OCI-LY1 (cell line): Measurements from ENCODE around the gene RPL38.

ENCODE experiments used
- H2AFZ ChIP-seq: fragments of 200-600 bp; sonication (generic), shearing (Covaris generic); 2 replicates; pipeline ENCODE4 v1.6.0; 2014; ENCODE audit warnings: antibody characterized with exemption, mild to moderate bottlenecking, low read length
- H3F3A ChIP-seq: fragments of 200-600 bp; sonication (generic), shearing (Covaris generic); 2 replicates; pipeline ENCODE4 v1.6.0; 2014; ENCODE audit warnings: mild to moderate bottlenecking, antibody characterized with exemption, low read length, moderate library complexity; ENCODE audit not compliant: insufficient read depth
- H3K27ac ChIP-seq: fragments of 200-600 bp; sonication (generic); 2 replicates; pipeline ENCODE4 v1.5.1; 2014; ENCODE audit warnings: low read length, mixed run types, mild to moderate bottlenecking, low read depth; ENCODE audit not compliant: poor library complexity, severe bottlenecking
- H3K27me3 ChIP-seq: fragments of 200-600 bp; sonication (generic); 2 replicates; pipeline ENCODE4 v1.6.0; 2014; ENCODE audit warnings: antibody characterized with exemption, mild to moderate bottlenecking, low read length, moderate library complexity; ENCODE audit not compliant: insufficient read depth
- H3K36me3 ChIP-seq: fragments of 200-600 bp; sonication (generic); 2 replicates; pipeline ENCODE4 v1.6.1; 2014; ENCODE audit warnings: mild to moderate bottlenecking, antibody characterized with exemption, low read length, moderate library complexity, mixed read lengths; ENCODE audit not compliant: insufficient read depth
- H3K4me1 ChIP-seq: fragments of 200-600 bp; sonication (generic); 2 replicates; pipeline ENCODE4 v1.5.1; 2014; ENCODE audit warnings: mild to moderate bottlenecking, low read length, moderate library complexity; ENCODE audit not compliant: insufficient read depth, severe bottlenecking
- H3K4me2 ChIP-seq: fragments of 200-600 bp; sonication (generic), shearing (Covaris generic); 2 replicates; pipeline ENCODE4 v1.6.1; 2014; ENCODE audit warnings: low read length
- H3K4me3 ChIP-seq: fragments of 200-600 bp; sonication (generic); 2 replicates; pipeline ENCODE4 v1.5.1; 2014; ENCODE audit warnings: low read length, low read depth, mild to moderate bottlenecking, mixed read lengths; ENCODE audit not compliant: poor library complexity, severe bottlenecking
- H3K79me2 ChIP-seq: fragments of 200-600 bp; shearing (Covaris generic); 2 replicates; pipeline ENCODE4 v1.6.1; 2016; ENCODE audit warnings: mixed run types, low read length, mixed read lengths; ENCODE audit not compliant: insufficient read depth
- H3K9ac ChIP-seq: fragments of 200-600 bp; sonication (generic), shearing (Covaris generic); 2 replicates; pipeline ENCODE4 v1.6.1; 2014; ENCODE audit warnings: mild to moderate bottlenecking, low read length, mixed read lengths
- H3K9me2 ChIP-seq: fragments of 200-600 bp; sonication (generic), shearing (Covaris generic); 2 replicates; pipeline ENCODE4 v1.6.1; 2014; ENCODE audit warnings: low read depth, mild to moderate bottlenecking, low read length, mixed read lengths
- H3K9me3 ChIP-seq: fragments of 200-600 bp; shearing (Covaris generic); 2 replicates; pipeline ENCODE4 v1.6.1; 2014; ENCODE audit warnings: low read length, mixed read lengths
- H4K20me1 ChIP-seq: fragments of 200-600 bp; sonication (generic), shearing (Covaris generic); 2 replicates; pipeline ENCODE4 v1.6.0; 2016; ENCODE audit warnings: mild to moderate bottlenecking, low read length; ENCODE audit not compliant: insufficient read depth
- CTCF ChIP-seq: fragments of 200-600 bp; sonication (generic), shearing (Covaris generic); IDR thresholded peaks from 2 replicates; pipeline ENCODE4 v1.5.1; 2017; ENCODE audit warnings: mild to moderate bottlenecking, antibody characterized with exemption, low read length, moderate library complexity, mixed read lengths
- EZH2 ChIP-seq: fragments of 200-600 bp; sonication (generic), shearing (Covaris generic); IDR thresholded peaks from 2 replicates; pipeline ENCODE4 v1.8.0; 2017; ENCODE audit warnings: borderline replicate concordance, mixed run types, mild to moderate bottlenecking, antibody characterized with exemption, low read length, moderate library complexity, mixed read lengths

The RPL38 gene

GRCh38 chr17:74239172-74239571 lies 35.7 kb downstream of the RPL38 start:
- Histone ChIP-seq H3K27me3 (peaks cover 4% of the 10 kb centered on the region; the same call in 1 of the 2 replicates), H3K9me3 (no peaks in the 10 kb centered on the region), H3K4me1 (no peaks in the 10 kb centered on the region), H3K9ac (no peak overlapping the region), H3K4me3 (no peak overlapping the region), H3K9me2 (no peaks in the 10 kb centered on the region), H3K27ac (no peak overlapping the region), H4K20me1 (no peaks in the 10 kb centered on the region), H3K36me3 (no peaks in the 10 kb centered on the region), H3K4me2 (no peak overlapping the region), H2AFZ (no peak overlapping the region), H3K79me2 (no peaks in the 10 kb centered on the region), H3F3A (no peaks in the 10 kb centered on the region)
- TF ChIP-seq CTCF (no peak), EZH2 (no peak)

- no peaks in the 10 kb centered on the region for H3K4me1 ChIP-seq
- no peak overlapping the region for H3K27ac ChIP-seq
- H4K20me1 ChIP-seq: no peaks in the 10 kb centered on the region
- TF ChIP-seq EZH2 (no peak), CTCF (no peak)
- no peak overlapping the region for H3K9ac ChIP-seq
- no peaks in the 10 kb centered on the region for H3K36me3 ChIP-seq
- no peak overlapping the region for H3K4me3 ChIP-seq
- H3F3A ChIP-seq: no peaks in the 10 kb centered on the region
- no peak overlapping the region for H3K4me2 ChIP-seq
- no peaks in the 10 kb centered on the region for H3K9me3 ChIP-seq
- peaks cover 4% of the 10 kb centered on the region; the same call in 1 of the 2 replicates for H3K27me3 ChIP-seq
- no peak overlapping the region for H2AFZ ChIP-seq
- H3K9me2 ChIP-seq: no peaks in the 10 kb centered on the region
- H3K79me2 ChIP-seq: no peaks in the 10 kb centered on the region
Observed at GRCh38 chr17:74240618-74241205, 37.2 kb downstream of the RPL38 start.

GRCh38 chr17:74241431-74241830 lies 38.0 kb downstream of the RPL38 start:
- Histone ChIP-seq H2AFZ (no peak overlapping the region), H3K36me3 (no peaks in the 10 kb centered on the region), H4K20me1 (no peaks in the 10 kb centered on the region), H3K9ac (no peak overlapping the region), H3K27me3 (peaks cover 4% of the 10 kb centered on the region; the same call in 1 of the 2 replicates), H3K4me2 (no peak overlapping the region), H3K79me2 (no peaks in the 10 kb centered on the region), H3K27ac (no peak overlapping the region), H3K9me2 (no peaks in the 10 kb centered on the region), H3K4me1 (no peaks in the 10 kb centered on the region), H3K9me3 (no peaks in the 10 kb centered on the region), H3K4me3 (no peak overlapping the region), H3F3A (no peaks in the 10 kb centered on the region)
- TF ChIP-seq EZH2 (no peak), CTCF (no peak)
